Putamen (tissue), 1 donor: ENCODE data around the gene RPTOR.
"Not testable (repeated sequence)": the region's sequence is repeated elsewhere in the genome, so short reads cannot be mapped to it uniquely, and the experiment has no call there.

Source experiments
- DNase-seq: peaks from one replicate; pipeline ENCODE4 v3.0.0-alpha.2; 2016; ENCODE audit warnings: low spot score

Gene RPTOR

GRCh38 chr17:80785477-80786178, 241.0 kb downstream of the RPTOR start:
- no peak for DNase-seq

- no peak for DNase-seq
Observed at GRCh38 chr17:80786470-80786869, 241.8 kb downstream of the RPTOR start.

- DNase-seq: no peak
Observed at GRCh38 chr17:80786887-80787286, 242.2 kb downstream of the RPTOR start.

GRCh38 chr17:80787881-80788280, 243.2 kb downstream of the RPTOR start:
- DNase-seq: no peak

GRCh38 chr17:80789356-80789902, 244.8 kb downstream of the RPTOR start:
- no peak for DNase-seq

GRCh38 chr17:80790021-80790765, 245.6 kb downstream of the RPTOR start:
- no peak for DNase-seq

- no peak for DNase-seq
Observed at GRCh38 chr17:80790981-80791742, 246.5 kb downstream of the RPTOR start.

GRCh38 chr17:80791758-80792284, 247.2 kb downstream of the RPTOR start:
- DNase-seq: no peak

GRCh38 chr17:80792373-80792781, 247.7 kb downstream of the RPTOR start:
- DNase-seq: no peak

- DNase-seq: no peak
Observed at GRCh38 chr17:80793421-80793820, 248.8 kb downstream of the RPTOR start.

- no peak for DNase-seq
Observed at GRCh38 chr17:80793851-80794267, 249.2 kb downstream of the RPTOR start.

GRCh38 chr17:80794281-80795089, 249.8 kb downstream of the RPTOR start:
- DNase-seq: no peak

- DNase-seq: no peak
Observed at GRCh38 chr17:80795090-80795580, 250.5 kb downstream of the RPTOR start.

- DNase-seq: peak; percentile 71
Observed at GRCh38 chr17:80795754-80796153, 251.1 kb downstream of the RPTOR start.

- no peak for DNase-seq
Observed at GRCh38 chr17:80796430-80796861, 251.8 kb downstream of the RPTOR start.

- DNase-seq: not testable (repeated sequence)
Observed at GRCh38 chr17:80797222-80797621, 252.6 kb downstream of the RPTOR start.

- no peak for DNase-seq
Observed at GRCh38 chr17:80797741-80798594, 253.3 kb downstream of the RPTOR start.

- DNase-seq: no peak
Observed at GRCh38 chr17:80798595-80799537, 254.2 kb downstream of the RPTOR start.
